ENCODE results near the gene RMDN2.

DNA sequence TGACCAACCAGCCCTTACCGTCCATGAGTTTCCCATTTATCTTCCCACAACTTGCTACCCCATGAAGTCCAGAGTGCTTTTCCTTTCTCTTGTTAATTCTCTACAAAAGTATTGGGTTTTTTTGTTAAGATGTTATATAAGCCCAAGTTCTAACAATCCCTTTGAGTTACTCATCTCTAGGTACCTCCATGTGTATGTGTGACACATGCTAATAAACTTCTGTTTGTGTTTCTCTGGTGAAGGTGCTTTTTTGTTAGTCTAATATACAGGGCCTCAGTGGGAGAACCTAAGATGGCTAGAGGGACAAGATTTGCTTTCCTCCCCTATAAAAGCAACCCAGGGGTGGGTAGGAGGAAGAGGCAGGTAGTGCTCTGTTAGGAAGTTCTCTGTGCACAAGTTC lies 31.8 kb upstream of the RMDN2 start:
- TF ChIP-seq EZH2phosphoT487 (IDR thresholded peaks at IDR 0.05; ENCODE audit: insufficient read depth, low read depth) (no peak), EZH2 (IDR thresholded peaks at IDR 0.05; ENCODE audit: insufficient read depth, poor library complexity, severe bottlenecking) (no peak)
